GM18505 (cell line): ENCODE measurements around the gene WDR49.

Experiments
- ATAC-seq: cut with Tn5 transposase; IDR thresholded peaks from one replicate; pipeline ENCODE4 v1.9.1; 2021; ENCODE audit not compliant: unreplicated experiment
- POLR2A ChIP-seq: IDR thresholded peaks from 4 replicates; pipeline ENCODE4 v1.6.1; 2011; ENCODE audit warnings: borderline replicate concordance; ENCODE audit not compliant: insufficient read depth, insufficient read length; ENCODE audit errors: extremely low read depth

Gene WDR49

DNA sequence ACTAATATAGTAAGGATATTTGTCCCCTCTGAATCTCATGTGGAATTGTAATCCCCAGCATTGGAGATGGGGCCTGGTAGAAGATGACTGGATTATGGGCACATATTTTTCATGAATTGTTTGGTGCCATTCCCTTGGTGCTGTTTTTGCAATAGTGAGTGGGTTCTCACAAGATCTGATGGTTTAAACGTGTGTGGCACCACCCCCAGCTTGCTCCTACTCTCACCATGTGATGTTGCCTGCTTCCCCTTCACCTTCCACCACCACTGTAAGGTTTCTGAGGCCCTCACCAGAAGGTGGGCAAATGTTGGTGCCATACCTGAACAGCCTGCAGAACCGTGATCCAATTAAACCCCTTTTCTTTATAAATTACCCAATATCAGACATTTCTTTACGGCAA is 151.8 kb downstream of the WDR49 start:
- ATAC-seq: no peak
- TF ChIP-seq POLR2A: no peak

DNA sequence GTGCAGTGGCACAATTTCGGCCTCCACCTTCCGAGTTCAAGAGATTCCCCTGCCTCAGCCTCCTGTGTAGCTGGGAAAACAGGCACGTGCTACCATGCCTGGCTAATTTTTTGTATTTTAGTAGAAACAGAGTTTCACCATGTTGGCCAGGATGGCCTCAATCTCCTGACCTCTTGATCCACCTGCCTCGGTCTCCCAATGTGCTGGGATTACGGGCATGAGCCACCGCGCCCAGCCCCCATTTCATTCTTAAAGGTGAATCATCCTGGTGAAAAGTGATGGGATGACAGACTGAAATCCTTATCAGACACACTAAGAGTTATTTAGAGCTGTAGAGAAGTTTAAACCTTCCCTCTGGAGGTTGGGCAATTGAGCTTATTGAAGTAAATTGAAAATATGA is 155.8 kb downstream of the WDR49 start:
- ATAC-seq: no peak
- no peak for TF ChIP-seq POLR2A

GRCh38 chr3:167493244-167493643 is 160.5 kb downstream of the WDR49 start:
- no peak for TF ChIP-seq POLR2A
- no peak for ATAC-seq

DNA sequence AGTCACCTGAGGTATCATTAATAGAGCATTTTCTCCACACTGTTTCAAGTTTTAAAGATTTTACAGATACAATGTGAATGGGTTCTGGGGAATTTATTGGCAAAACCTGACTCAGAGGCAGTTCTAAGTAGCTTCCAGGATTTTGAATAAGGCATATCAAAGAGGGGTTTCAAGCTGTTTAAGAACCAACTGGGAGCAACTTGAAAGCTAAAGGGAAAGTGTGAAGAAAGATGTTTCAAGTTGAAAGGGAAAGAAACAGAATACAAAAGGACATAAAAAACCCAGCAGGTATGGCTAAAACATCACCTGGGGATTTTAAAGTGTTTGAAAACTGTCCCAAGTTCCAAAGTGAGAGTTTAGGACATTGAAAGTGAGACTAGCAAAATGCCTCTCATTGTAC is 162.1 kb downstream of the WDR49 start:
- no peak for TF ChIP-seq POLR2A
- ATAC-seq: no peak

DNA sequence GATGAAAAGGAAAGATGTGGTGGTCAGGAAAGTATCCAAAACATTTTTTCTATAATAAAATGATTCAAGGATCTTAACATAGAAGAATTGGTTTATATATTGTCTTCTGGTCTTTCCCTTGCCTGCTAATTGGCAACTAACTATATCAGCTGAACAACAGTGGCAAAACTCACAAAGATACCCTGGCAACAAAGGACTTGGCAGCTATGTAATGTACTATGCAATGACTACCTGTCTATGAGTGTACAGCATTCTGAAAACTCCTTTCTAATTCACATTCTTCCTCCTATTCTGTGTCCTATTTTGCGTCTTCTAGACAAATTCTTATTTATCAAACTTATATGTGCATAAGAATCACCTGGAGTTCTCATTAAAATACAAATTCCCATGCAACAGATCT is 164.2 kb downstream of the WDR49 start:
- TF ChIP-seq POLR2A: no peak
- ATAC-seq: no peak

- ATAC-seq: no peak
- no peak for TF ChIP-seq POLR2A
Observed at GRCh38 chr3:167487556-167487955, 166.2 kb downstream of the WDR49 start.

- no peak for TF ChIP-seq POLR2A
- ATAC-seq: no peak
Observed at GRCh38 chr3:167484551-167484950, 169.2 kb downstream of the WDR49 start.

DNA sequence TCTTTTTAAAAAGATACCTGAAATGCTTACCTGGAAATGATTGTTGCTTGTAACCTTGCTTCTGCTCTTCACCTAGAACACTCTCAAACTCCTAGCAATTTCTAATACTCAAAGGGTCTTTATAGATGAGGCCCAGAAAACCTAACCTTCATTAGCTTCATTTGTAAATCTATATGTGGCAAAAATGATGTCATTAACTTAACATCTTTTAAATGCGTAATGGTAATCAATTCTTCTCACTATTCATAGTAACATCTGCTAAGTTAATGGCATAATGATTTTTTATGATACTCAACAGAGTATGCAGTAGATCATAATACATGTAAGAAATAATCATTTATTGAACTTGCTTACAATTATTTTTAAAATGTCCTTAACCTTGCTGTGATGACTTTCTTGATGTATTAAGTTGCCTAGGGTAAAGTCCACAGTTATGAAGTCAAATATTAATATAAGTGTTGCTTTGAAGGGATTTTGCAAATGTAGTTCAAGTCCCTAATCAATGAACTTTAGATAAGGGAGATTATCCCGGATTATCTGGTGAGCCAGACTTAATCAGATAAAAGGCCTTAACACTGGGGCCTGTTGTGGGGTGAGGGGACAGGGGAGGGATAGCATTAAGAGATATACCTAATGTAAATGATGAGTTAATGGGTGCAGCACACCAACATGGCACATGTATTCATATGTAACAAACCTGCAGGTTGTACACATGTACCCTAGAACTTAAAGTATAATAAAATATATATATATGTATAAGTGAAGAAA is 169.8 kb downstream of the WDR49 start:
- no peak for TF ChIP-seq POLR2A
- ATAC-seq: no peak

- no peak for ATAC-seq
- TF ChIP-seq POLR2A: no peak
Observed at GRCh38 chr3:167481164-167481563, 172.6 kb downstream of the WDR49 start.

GRCh38 chr3:167480748-167481147 is 173.0 kb downstream of the WDR49 start:
- ATAC-seq: no peak
- TF ChIP-seq POLR2A: no peak

- no peak for ATAC-seq
- TF ChIP-seq POLR2A: no peak
Observed at GRCh38 chr3:167473863-167474262, 179.9 kb downstream of the WDR49 start, which contains the start of gene SERPINI2. TSS of gene SERPINI2 (minus strand) at chr3:167474042. CDS start at chr3:167471834, 2,208 bp downstream.

DNA sequence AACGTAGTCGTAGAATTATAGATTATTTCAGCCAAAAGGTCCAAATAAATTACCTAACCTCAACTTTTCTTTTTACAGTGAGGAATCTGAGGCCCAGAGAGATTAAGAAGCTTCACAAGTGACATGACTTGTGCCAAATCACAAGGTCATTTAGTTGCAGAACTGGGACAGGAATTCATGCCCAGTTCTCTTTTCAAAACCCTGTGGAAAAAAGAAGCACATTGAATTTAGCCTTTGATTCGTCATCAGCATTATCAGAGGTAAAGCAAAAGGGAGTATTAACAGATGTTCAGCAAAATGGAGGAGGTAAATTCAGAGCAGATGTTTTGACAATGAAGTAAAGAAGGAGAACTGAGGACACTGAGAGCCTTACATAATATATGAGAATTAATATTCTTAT is 184.4 kb downstream of the WDR49 start:
- ATAC-seq: no peak
- TF ChIP-seq POLR2A: no peak

- no peak for ATAC-seq
- TF ChIP-seq POLR2A: no peak
Observed at GRCh38 chr3:167467848-167468611, 185.7 kb downstream of the WDR49 start.

DNA sequence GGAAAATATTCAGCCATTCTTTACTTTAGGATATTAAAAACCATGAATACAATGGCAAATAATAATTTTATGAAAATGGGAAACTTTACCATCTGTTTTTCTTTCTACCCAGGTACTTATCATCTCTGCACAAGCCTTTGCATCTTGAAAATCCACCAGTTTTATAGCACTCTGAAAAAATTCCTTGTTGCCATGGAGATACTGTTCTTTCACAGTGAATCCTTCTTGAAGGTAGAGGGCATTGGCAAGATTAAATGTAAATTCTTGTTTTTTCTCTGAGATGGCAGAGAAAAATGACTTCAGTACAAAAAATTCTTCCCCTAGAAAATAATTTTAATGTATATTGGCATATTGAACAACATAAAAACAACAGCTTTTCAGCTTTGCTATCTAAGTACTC is 186.8 kb downstream of the WDR49 start:
- TF ChIP-seq POLR2A: no peak
- ATAC-seq: no peak
